Spleen (tissue), 13 donors: ENCODE data around the gene OTUD4. TPM values are rescaled to one million over a fixed set of nuclear protein-coding genes. Genes with fewer than 3 reads are reported as not detected.
A peak's percentile ranks its signal among the peaks of the same experiment; 100 is the strongest.
"Not testable (repeated sequence)": the region's sequence is repeated elsewhere in the genome, so short reads cannot be mapped to it uniquely, and the experiment has no call there.

Source experiments
- DNase-seq: peaks from one replicate; pipeline ENCODE4 v3.0.0-alpha.2; 2020
- H3K27ac ChIP-seq, 8 donors: fragments of 200-600 bp; sonication (generic) in 7 of 8; 1 replicate in 4 of 8; 2 replicates in 4 of 8; pipeline versions ENCODE4 v1.5.0 to v1.8.0; 2016 to 2021; ENCODE audit warnings: inconsistent platforms in 4 of 8, mild to moderate bottlenecking in 4 of 8, moderate library complexity in 1 of 8
- H3K27me3 ChIP-seq, 7 donors: fragments of 200-600 bp; sonication (generic) in 6 of 7; replicated peaks in 1 of 7; 1 replicate in 4 of 7; 2 replicates in 3 of 7; pipeline versions ENCODE4 v1.5.0 to v1.8.0; 2016 to 2021; ENCODE audit warnings: inconsistent platforms in 3 of 7, mild to moderate bottlenecking in 1 of 7
- H3K36me3 ChIP-seq, 6 donors: fragments of 200-600 bp; sonication (generic) in 5 of 6; 1 replicate in 4 of 6; 2 replicates in 2 of 6; pipeline versions ENCODE4 v1.5.0 to v1.8.0; 2016 to 2021; ENCODE audit warnings: inconsistent platforms in 2 of 6
- H3K4me1 ChIP-seq, 6 donors: fragments of 200-600 bp; sonication (generic) in 5 of 6; 1 replicate in 3 of 6; 2 replicates in 3 of 6; pipeline versions ENCODE4 v1.5.0 to v1.8.0; 2016 to 2021; ENCODE audit warnings: inconsistent platforms in 3 of 6
- H3K4me3 ChIP-seq, 8 donors: fragments of 200-600 bp; sonication (generic) in 7 of 8; 1 replicate in 4 of 8; 2 replicates in 4 of 8; pipeline versions ENCODE4 v1.5.0 to v1.8.0; 2016 to 2021; ENCODE audit warnings: inconsistent platforms in 4 of 8, mild to moderate bottlenecking in 4 of 8, moderate library complexity in 2 of 8
- H3K9me3 ChIP-seq, 8 donors: fragments of 200-600 bp; sonication (generic) in 7 of 8; 1 replicate in 4 of 8; 2 replicates in 4 of 8; pipeline versions ENCODE4 v1.5.0 to v1.8.0; 2016 to 2021; ENCODE audit warnings: inconsistent platforms in 4 of 8
- POLR2A ChIP-seq, 3 donors: fragments of 450-650 bp; IDR thresholded peaks; one replicate each; pipeline ENCODE4 v1.5.1; 2017; ENCODE audit warnings: antibody characterized with exemption in 3 of 3, mild to moderate bottlenecking in 1 of 3
- POLR2AphosphoS5 ChIP-seq, 3 donors: sonication (generic); formaldehyde crosslinking; IDR thresholded peaks; one replicate each; pipeline ENCODE4 v1.5.1; 2017; ENCODE audit warnings: antibody characterized with exemption in 3 of 3
- WGBS, 5 donors: extraction: QIAGEN DNeasy Blood & Tissue Kit in 3 of 5; methylation state at CpG; one replicate each; pipeline versions ENCODE4 v1.1.5 to v1.1.7; 2013 to 2018; 5-methylcytosine and 5-hydroxymethylcytosine counted together
- intact Hi-C: fragments of 100-400 bp; cut with DNase I; formaldehyde crosslinking; loops from one replicate; pipeline ENCODE4 v1.15.0; 2023; ENCODE audit warnings: low total_unique reads
- long read RNA-seq, 2 donors: transcript quantifications; one replicate each; lab custom pipeline, GENCODE V29; 2026
- polyA plus RNA-seq, 3 donors: library from polyadenylated mRNA; stranded (reverse); fragments of 200-250 nt; gene quantifications; one replicate each; pipeline ENCODE4 v1.2.1, GENCODE V29; 2013
- total RNA-seq, 7 donors: library from RNA; depleted of rRNA in 3 of 7; stranded (reverse); fragments of >200 nt in 3 of 7; fragmentation: NEBNext Ultra II Directional in 4 of 7; extraction: Animal tissue kit (Norgen Biotek cat#: 25700) in 4 of 7; gene quantifications; one replicate each; pipeline versions ENCODE4 v1.1.0 to v1.2.1, GENCODE V29; 2016 to 2021
- TF ChIP-seq, protein P1 (sequence below), 11 experiments: fragments of 200-600 bp in 7 of 11; fragments of 450-650 bp in 4 of 11; sonication (generic) in 4 of 11; IDR thresholded peaks in 8 of 11; conservative IDR thresholded peaks in 3 of 11; 1 replicate in 7 of 11; 2 replicates in 4 of 11; pipeline versions ENCODE4 v1.4.0 to v1.8.0; 2016 to 2021; ENCODE audit warnings: antibody characterized with exemption in 11 of 11, inconsistent platforms in 4 of 11, mild to moderate bottlenecking in 1 of 11
- donor health status: healthy with polysubstance abuse.
- donor health status: DM: no; HTN: no; CAD: no; lungs with moderate emphysema.
- donor health status: DM: no; HTN: no; CAD: no.
- donor health status: Bipolar disorder and iron deficiency.
- donor health status: healthy.
- donor health status: DM: no; HTN: no; CAD: no.
- donor health status: DM: yes; HTN: yes; CAD: no.

OTUD4 gene, protein sequence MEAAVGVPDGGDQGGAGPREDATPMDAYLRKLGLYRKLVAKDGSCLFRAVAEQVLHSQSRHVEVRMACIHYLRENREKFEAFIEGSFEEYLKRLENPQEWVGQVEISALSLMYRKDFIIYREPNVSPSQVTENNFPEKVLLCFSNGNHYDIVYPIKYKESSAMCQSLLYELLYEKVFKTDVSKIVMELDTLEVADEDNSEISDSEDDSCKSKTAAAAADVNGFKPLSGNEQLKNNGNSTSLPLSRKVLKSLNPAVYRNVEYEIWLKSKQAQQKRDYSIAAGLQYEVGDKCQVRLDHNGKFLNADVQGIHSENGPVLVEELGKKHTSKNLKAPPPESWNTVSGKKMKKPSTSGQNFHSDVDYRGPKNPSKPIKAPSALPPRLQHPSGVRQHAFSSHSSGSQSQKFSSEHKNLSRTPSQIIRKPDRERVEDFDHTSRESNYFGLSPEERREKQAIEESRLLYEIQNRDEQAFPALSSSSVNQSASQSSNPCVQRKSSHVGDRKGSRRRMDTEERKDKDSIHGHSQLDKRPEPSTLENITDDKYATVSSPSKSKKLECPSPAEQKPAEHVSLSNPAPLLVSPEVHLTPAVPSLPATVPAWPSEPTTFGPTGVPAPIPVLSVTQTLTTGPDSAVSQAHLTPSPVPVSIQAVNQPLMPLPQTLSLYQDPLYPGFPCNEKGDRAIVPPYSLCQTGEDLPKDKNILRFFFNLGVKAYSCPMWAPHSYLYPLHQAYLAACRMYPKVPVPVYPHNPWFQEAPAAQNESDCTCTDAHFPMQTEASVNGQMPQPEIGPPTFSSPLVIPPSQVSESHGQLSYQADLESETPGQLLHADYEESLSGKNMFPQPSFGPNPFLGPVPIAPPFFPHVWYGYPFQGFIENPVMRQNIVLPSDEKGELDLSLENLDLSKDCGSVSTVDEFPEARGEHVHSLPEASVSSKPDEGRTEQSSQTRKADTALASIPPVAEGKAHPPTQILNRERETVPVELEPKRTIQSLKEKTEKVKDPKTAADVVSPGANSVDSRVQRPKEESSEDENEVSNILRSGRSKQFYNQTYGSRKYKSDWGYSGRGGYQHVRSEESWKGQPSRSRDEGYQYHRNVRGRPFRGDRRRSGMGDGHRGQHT
- total RNA-seq (10 to 100 TPM; 33.3 to 53.0 (median 46.5) TPM), polyA plus RNA-seq (10 to 100 TPM in 1 of 3 donors, 1 to 10 TPM in 2; 8.1 to 12.7 (median 8.5) TPM)
- long read RNA-seq, donor 1, full-length matches to known transcripts = 1 of 27 reads
- long read RNA-seq, donor 1, partial matches to known transcripts = 26 of 27 reads
- long read RNA-seq, donor 1, other reads (novel, unspliced or antisense) = 0 of 27 reads
- long read RNA-seq, donor 2, full-length matches to known transcripts = 1 of 1 reads
- long read RNA-seq, donor 2, partial matches to known transcripts = 0 of 1 reads
- long read RNA-seq, donor 2, other reads (novel, unspliced or antisense) = 0 of 1 reads

DNA sequence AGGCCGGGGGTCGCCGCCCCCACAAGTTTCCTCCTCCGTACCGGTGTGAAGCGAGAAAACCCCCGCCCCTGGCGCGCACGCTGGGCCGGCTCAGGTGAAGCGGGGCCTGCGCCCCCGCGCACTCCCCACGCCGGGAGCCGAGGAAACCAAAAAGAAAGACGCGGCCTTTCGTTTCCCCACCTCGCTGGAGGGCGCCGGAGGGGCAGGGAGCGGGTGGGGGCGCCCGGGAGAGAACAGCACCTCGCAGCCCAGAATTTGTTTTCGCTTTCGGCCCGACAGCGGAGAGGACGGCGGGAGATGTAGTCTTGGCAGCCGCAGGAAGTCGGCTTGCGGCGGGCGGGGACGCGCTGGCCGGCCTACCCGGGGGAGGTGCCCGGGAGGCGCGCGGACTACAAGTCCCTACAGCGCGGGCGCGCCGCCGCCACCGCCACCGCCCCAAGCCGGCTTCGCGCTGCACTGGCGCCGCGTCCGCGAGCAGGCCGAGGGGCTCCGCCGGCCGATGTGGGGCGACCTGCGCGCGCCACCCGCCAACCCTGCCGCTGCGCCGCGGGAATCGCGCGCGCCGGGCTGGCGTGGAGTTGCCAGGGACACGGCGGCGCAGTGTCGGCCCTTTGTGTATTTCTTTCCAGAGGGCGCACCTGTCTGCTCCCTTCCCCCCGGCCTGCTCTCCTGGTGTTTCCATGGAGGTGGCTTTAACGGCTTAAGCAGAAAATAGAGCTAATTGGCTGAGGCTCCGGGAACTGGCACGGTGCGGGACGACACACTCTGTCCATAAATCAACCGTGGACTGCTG is at the start of gene OTUD4:
Gene OTUD4, minus strand, starts transcription at position 292 of the 793 bp plus-strand sequence. CDS start 616 bp downstream, outside the sequence.
- Histone ChIP-seq H3K9me3 (no peaks in the 10 kb centered on the region), H3K27ac (peak within 1 kb of the TSS; percentile 93 to 100 (median 98)), H3K36me3 (no peaks in the 10 kb centered on the region), H3K27me3 (no peaks in the 10 kb centered on the region), H3K4me1 (peaks cover 28 to 49% (median 40%) of the 10 kb centered on the region in 6 donors), H3K4me3 (peak within 1 kb of the TSS; percentile 54 to 79 (median 72))
- WGBS, 5 donors = 0% methylated on average over 75 to 94 of the region's 94 CpGs
- TF ChIP-seq POLR2AphosphoS5 (IDR thresholded peaks at IDR 0.05) = peak; percentile 92 to 97 (median 93)
- peak in 2 of 3 donors; percentile 43 to 50 for TF ChIP-seq POLR2A (IDR thresholded peaks at IDR 0.05)
- TF ChIP-seq, protein P1, sequence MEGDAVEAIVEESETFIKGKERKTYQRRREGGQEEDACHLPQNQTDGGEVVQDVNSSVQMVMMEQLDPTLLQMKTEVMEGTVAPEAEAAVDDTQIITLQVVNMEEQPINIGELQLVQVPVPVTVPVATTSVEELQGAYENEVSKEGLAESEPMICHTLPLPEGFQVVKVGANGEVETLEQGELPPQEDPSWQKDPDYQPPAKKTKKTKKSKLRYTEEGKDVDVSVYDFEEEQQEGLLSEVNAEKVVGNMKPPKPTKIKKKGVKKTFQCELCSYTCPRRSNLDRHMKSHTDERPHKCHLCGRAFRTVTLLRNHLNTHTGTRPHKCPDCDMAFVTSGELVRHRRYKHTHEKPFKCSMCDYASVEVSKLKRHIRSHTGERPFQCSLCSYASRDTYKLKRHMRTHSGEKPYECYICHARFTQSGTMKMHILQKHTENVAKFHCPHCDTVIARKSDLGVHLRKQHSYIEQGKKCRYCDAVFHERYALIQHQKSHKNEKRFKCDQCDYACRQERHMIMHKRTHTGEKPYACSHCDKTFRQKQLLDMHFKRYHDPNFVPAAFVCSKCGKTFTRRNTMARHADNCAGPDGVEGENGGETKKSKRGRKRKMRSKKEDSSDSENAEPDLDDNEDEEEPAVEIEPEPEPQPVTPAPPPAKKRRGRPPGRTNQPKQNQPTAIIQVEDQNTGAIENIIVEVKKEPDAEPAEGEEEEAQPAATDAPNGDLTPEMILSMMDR (IDR thresholded peaks at IDR 0.05 in 8 of 11, conservative IDR thresholded peaks at IDR 0.05 in 3 of 11) = peak in 5 of 11 experiments; percentile 11 to 40 (median 29)
- intact Hi-C loops = no loop called here
- DNase-seq = peak; percentile 100

DNA sequence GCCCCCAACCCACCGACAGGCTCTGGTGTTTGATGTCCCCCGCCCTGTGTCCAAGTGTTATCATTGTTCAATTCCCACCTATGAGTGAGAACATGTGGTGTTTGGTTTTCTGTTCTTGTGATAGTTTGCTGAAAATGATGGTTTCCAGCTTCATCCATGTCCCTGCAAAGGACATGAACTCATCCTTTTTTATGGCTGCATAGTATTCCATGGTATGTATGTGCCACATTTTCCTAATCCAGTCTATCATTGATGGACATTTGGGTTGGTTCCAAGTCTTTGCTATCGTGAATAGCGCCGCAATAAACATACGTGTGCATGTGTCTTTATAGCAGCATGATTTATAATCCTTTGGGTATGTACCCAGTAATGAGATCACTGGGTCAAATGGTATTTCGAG is 42.8 kb upstream of the OTUD4 start:
- DNase-seq, H3K4me3 ChIP-seq, H3K9me3 ChIP-seq, H3K4me1 ChIP-seq, H3K27ac ChIP-seq, H3K36me3 ChIP-seq, H3K27me3 ChIP-seq, intact Hi-C loops: not testable (repeated sequence)
- WGBS, 5 donors = 83 to 93% (median 90%) methylated on average over 7 of the region's 7 CpGs

DNA sequence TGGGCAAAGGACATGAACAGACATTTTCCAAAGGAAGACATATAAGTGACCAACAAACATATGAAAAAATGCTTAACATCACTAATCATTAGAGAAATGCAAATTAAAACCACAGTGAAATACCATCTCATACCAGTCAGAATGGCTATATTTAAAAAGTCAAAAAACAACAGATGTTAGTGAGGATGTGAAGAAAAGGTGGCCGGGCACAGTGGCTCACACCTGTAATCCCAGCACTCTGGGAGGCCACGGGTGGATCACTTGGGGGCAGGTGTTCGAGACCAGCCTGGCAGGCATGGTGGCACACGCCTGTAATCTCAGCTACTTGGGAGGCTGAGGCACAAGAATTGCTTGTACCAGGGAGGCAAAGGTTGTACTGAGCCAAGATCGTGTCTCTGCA is 41.1 kb upstream of the OTUD4 start:
- H3K4me3 ChIP-seq, intact Hi-C loops, H3K36me3 ChIP-seq, H3K9me3 ChIP-seq, H3K27ac ChIP-seq, DNase-seq, H3K27me3 ChIP-seq: not testable (repeated sequence)
- peaks cover 0 to 18% (median 3%) of the 10 kb centered on the region in 6 donors for H3K4me1 ChIP-seq
- 76 to 88% (median 87%) methylated on average over 5 of the region's 5 CpGs for WGBS, 5 donors

DNA sequence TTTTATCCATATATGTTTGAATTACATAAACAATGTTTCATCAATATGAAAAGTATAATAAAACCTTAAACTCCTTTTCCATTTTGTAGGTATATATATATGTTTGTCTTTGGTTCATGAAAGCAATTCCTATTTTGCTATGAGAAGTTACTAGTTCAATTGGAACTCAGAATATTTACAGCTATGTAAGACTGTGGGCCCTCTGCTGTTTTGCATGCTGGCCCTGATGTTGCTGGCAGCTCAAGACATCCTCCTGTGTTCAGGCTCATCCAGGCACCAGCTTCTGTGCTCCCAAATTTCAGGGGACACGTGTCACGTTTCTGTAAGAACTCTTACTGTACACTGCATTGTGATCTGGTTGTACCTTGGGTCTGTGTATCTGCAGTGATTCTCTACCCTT is 38.7 kb upstream of the OTUD4 start:
- DNase-seq = no peak
- Histone ChIP-seq H3K36me3 (no peaks in the 10 kb centered on the region), H3K9me3 (peaks cover 0 to 6% (median 0%) of the 10 kb centered on the region in 8 donors), H3K27ac (peak overlapping the region in 1 of 8 donors; percentile 4), H3K4me3 (no peak overlapping the region), H3K27me3 (no peaks in the 10 kb centered on the region), H3K4me1 (peaks cover 0 to 18% (median 3%) of the 10 kb centered on the region in 6 donors)
- intact Hi-C loops = no loop called here
- 85 to 97% (median 95%) methylated on average over 2 of the region's 2 CpGs for WGBS, 5 donors
- TF ChIP-seq POLR2A (IDR thresholded peaks at IDR 0.05) (no peak), POLR2AphosphoS5 (IDR thresholded peaks at IDR 0.05) (no peak)
- TF ChIP-seq, protein P1 (IDR thresholded peaks at IDR 0.05 in 8 of 11, conservative IDR thresholded peaks at IDR 0.05 in 3 of 11) = no peak
